ENCODE results near the gene HBZ. TPM values are rescaled to one million over a fixed set of nuclear protein-coding genes. Genes with fewer than 3 reads are reported as not detected.
"Not testable (repeated sequence)": the region's sequence is repeated elsewhere in the genome, so short reads cannot be mapped to it uniquely, and the experiment has no call there.

Gene HBZ
- total and polyA plus RNA-seq, 3 donors from 2014 or later, result 1.1 to 9.0 (median 3.7) TPM

DNA sequence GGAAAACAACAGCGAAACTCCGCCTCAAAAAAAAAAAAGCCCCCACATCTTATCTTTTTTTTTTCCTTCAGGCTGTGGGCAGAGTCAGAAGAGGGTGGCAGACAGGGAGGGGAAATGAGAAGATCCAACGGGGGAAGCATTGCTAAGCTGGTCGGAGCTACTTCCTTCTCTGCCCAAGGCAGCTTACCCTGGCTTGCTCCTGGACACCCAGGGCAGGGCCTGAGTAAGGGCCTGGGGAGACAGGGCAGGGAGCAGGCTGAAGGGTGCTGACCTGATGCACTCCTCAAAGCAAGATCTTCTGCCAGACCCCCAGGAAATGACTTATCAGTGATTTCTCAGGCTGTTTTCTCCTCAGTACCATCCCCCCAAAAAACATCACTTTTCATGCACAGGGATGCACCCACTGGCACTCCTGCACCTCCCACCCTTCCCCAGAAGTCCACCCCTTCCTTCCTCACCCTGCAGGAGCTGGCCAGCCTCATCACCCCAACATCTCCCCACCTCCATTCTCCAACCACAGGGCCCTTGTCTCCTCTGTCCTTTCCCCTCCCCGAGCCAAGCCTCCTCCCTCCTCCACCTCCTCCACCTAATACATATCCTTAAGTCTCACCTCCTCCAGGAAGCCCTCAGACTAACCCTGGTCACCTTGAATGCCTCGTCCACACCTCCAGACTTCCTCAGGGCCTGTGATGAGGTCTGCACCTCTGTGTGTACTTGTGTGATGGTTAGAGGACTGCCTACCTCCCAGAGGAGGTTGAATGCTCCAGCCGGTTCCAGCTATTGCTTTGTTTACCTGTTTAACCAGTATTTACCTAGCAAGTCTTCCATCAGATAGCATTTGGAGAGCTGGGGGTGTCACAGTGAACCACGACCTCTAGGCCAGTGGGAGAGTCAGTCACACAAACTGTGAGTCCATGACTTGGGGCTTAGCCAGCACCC, 22.8 kb downstream of the HBZ start:
- DNase-seq, result no peak
- 22 to 38% methylated on average over 5 to 8 of the region's 8 CpGs for WGBS, 2 donors
- Histone ChIP-seq H3K4me3 (no peak overlapping the region), H3K27ac (no peak overlapping the region), H3K9me3 (no peaks in the 10 kb centered on the region), H3K27me3 (no peaks in the 10 kb centered on the region), H3K36me3 (ENCODE audit: low read depth, missing control alignments) (no peaks in the 10 kb centered on the region), H3K4me1 (no peaks in the 10 kb centered on the region)
- intact Hi-C loops (cut with DNase I; ENCODE audit: low total_unique reads), result no loop called here
- TF ChIP-seq POLR2A (IDR thresholded peaks at IDR 0.05) (no peak), CTCF (IDR thresholded peaks at IDR 0.05) (no peak)

DNA sequence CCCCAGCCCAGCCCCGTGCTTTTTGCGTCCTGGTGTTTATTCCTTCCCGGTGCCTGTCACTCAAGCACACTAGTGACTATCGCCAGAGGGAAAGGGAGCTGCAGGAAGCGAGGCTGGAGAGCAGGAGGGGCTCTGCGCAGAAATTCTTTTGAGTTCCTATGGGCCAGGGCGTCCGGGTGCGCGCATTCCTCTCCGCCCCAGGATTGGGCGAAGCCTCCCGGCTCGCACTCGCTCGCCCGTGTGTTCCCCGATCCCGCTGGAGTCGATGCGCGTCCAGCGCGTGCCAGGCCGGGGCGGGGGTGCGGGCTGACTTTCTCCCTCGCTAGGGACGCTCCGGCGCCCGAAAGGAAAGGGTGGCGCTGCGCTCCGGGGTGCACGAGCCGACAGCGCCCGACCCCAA, 23.6 kb downstream of the HBZ start:
- H3K9me3 ChIP-seq; H3K27ac ChIP-seq; H3K4me3 ChIP-seq; H3K27me3 ChIP-seq; DNase-seq; H3K36me3 ChIP-seq (ENCODE audit: low read depth, missing control alignments); H3K4me1 ChIP-seq; intact Hi-C loops (cut with DNase I; ENCODE audit: low total_unique reads): not testable (repeated sequence)
- 0% methylated on average over 24 of the region's 39 CpGs; no CpG with 5 or more reads in 1 of the 2 donors for WGBS, 2 donors

- WGBS, 2 donors, result 2 to 4% methylated on average over 5 to 28 of the region's 88 CpGs
- peaks cover 11% of the 10 kb centered on the region for H3K4me1 ChIP-seq
- H3K27ac ChIP-seq; H3K9me3 ChIP-seq; H3K4me3 ChIP-seq; H3K36me3 ChIP-seq (ENCODE audit: low read depth, missing control alignments); DNase-seq; H3K27me3 ChIP-seq; intact Hi-C loops (cut with DNase I; ENCODE audit: low total_unique reads): not testable (repeated sequence)
Measured at GRCh38 chr16:176477-177382, 24.3 kb downstream of the HBZ start, which contains the start of gene HBA1. Gene HBA1 (plus strand): TSS chr16:176680. CDS start chr16:176717, 37 bp downstream.

DNA sequence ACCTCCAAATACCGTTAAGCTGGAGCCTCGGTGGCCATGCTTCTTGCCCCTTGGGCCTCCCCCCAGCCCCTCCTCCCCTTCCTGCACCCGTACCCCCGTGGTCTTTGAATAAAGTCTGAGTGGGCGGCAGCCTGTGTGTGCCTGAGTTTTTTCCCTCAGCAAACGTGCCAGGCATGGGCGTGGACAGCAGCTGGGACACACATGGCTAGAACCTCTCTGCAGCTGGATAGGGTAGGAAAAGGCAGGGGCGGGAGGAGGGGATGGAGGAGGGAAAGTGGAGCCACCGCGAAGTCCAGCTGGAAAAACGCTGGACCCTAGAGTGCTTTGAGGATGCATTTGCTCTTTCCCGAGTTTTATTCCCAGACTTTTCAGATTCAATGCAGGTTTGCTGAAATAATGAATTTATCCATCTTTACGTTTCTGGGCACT, 25.0 kb downstream of the HBZ start:
- Histone ChIP-seq H3K4me1 (peaks cover 11% of the 10 kb centered on the region), H3K27ac (no peak overlapping the region), H3K27me3 (no peaks in the 10 kb centered on the region), H3K36me3 (ENCODE audit: low read depth, missing control alignments) (no peaks in the 10 kb centered on the region), H3K4me3 (no peak overlapping the region), H3K9me3 (no peaks in the 10 kb centered on the region)
- 3% methylated on average over 13 of the region's 13 CpGs for WGBS, 2 donors
- no peak for DNase-seq
- intact Hi-C loops (cut with DNase I; ENCODE audit: low total_unique reads), result no loop called here
- TF ChIP-seq CTCF (IDR thresholded peaks at IDR 0.05) (no peak), POLR2A (IDR thresholded peaks at IDR 0.05) (no peak)

GRCh38 chr16:177981-178667, 25.7 kb downstream of the HBZ start:
- Histone ChIP-seq H3K27me3 (no peaks in the 10 kb centered on the region), H3K9me3 (no peaks in the 10 kb centered on the region)

More at GRCh38 chr16:177981-178667, 25.7 kb downstream of the HBZ start:
- Histone ChIP-seq H3K27ac (no peak overlapping the region), H3K36me3 (ENCODE audit: low read depth, missing control alignments) (no peaks in the 10 kb centered on the region), H3K4me3 (no peak overlapping the region), H3K4me1 (peaks cover 11% of the 10 kb centered on the region)
- no peak for TF ChIP-seq POLR2A (IDR thresholded peaks at IDR 0.05)
- no peak for TF ChIP-seq CTCF (IDR thresholded peaks at IDR 0.05)
- intact Hi-C loops (cut with DNase I; ENCODE audit: low total_unique reads), result no loop called here
- DNase-seq, result no peak
- 71 to 78% methylated on average over 8 to 11 of the region's 11 CpGs for WGBS, 2 donors
